Effector memory CD8-positive, alpha-beta T cell (primary cell): ENCODE results near the gene ATRNL1.
"Not testable (repeated sequence)": the region's sequence is repeated elsewhere in the genome, so short reads cannot be mapped to it uniquely, and the experiment has no call there.

Experiments used
- ATAC-seq: fragments of 150-1000 bp; cut with Tn5 transposase; replicated peaks from 2 replicates; pipeline ENCODE4 v1.10.0; 2021; ENCODE audit warnings: mild to moderate bottlenecking, moderate library complexity
- DNase-seq, 3 experiments: peaks; one replicate each; pipeline ENCODE4 v3.0.0; 2021
- H3K27ac Mint-ChIP-seq, 2 donors: one replicate each; pipeline ENCODE4 v1.8.0; 2022; ENCODE audit warnings: mild to moderate bottlenecking in 2 of 2, mixed read lengths in 2 of 2, moderate library complexity in 2 of 2
- H3K27me3 Mint-ChIP-seq, 2 donors: one replicate each; pipeline ENCODE4 v1.8.0; 2022; ENCODE audit warnings: mixed read lengths in 2 of 2
- H3K36me3 Mint-ChIP-seq: one replicate; pipeline ENCODE4 v1.8.0; 2022; ENCODE audit warnings: mild to moderate bottlenecking, moderate library complexity, mixed read lengths; ENCODE audit not compliant: insufficient read depth
- H3K4me1 Mint-ChIP-seq, 2 donors: one replicate each; pipeline ENCODE4 v1.8.0; 2022; ENCODE audit warnings: low read depth in 2 of 2, mixed read lengths in 2 of 2
- H3K4me3 Mint-ChIP-seq, 2 donors: one replicate each; pipeline ENCODE4 v1.8.0; 2022; ENCODE audit warnings: mild to moderate bottlenecking in 2 of 2, mixed read lengths in 2 of 2, moderate library complexity in 2 of 2
- H3K9me3 Mint-ChIP-seq, 2 donors: one replicate each; pipeline ENCODE4 v1.8.0; 2022; ENCODE audit warnings: mixed read lengths in 2 of 2

Gene ATRNL1

GRCh38 chr10:115300080-115300479 is 206.9 kb downstream of the ATRNL1 start:
- DNase-seq = no peak
- H3K27me3 Mint-ChIP-seq = no peaks in the 10 kb centered on the region
- H3K4me3 Mint-ChIP-seq = no peak overlapping the region
- H3K9me3 Mint-ChIP-seq = peaks cover 7 to 8% of the 10 kb centered on the region in 2 donors
- no peaks in the 10 kb centered on the region for H3K36me3 Mint-ChIP-seq
- H3K27ac Mint-ChIP-seq = no peak overlapping the region
- no peak for ATAC-seq
- no peaks in the 10 kb centered on the region for H3K4me1 Mint-ChIP-seq

- H3K9me3 Mint-ChIP-seq = peaks cover 2 to 22% of the 10 kb centered on the region in 2 donors
- H3K4me1 Mint-ChIP-seq, H3K27ac Mint-ChIP-seq, DNase-seq, ATAC-seq, H3K27me3 Mint-ChIP-seq, H3K4me3 Mint-ChIP-seq, H3K36me3 Mint-ChIP-seq: not testable (repeated sequence)
Measured at GRCh38 chr10:115319669-115320068, 226.5 kb downstream of the ATRNL1 start.

GRCh38 chr10:115321360-115321759 is 228.2 kb downstream of the ATRNL1 start:
- no peaks in the 10 kb centered on the region for H3K27me3 Mint-ChIP-seq
- H3K36me3 Mint-ChIP-seq = no peaks in the 10 kb centered on the region
- peaks cover 2 to 22% of the 10 kb centered on the region in 2 donors for H3K9me3 Mint-ChIP-seq
- no peak overlapping the region for H3K4me3 Mint-ChIP-seq
- ATAC-seq (no peak), DNase-seq (no peak)
- H3K27ac Mint-ChIP-seq = no peak overlapping the region
- no peaks in the 10 kb centered on the region for H3K4me1 Mint-ChIP-seq

GRCh38 chr10:115328331-115328730 is 235.2 kb downstream of the ATRNL1 start:
- no peaks in the 10 kb centered on the region for H3K4me1 Mint-ChIP-seq
- no peak overlapping the region for H3K4me3 Mint-ChIP-seq
- no peaks in the 10 kb centered on the region for H3K36me3 Mint-ChIP-seq
- DNase-seq (no peak), ATAC-seq (no peak)
- peaks cover 8 to 22% of the 10 kb centered on the region in 2 donors for H3K9me3 Mint-ChIP-seq
- no peak overlapping the region for H3K27ac Mint-ChIP-seq
- H3K27me3 Mint-ChIP-seq = no peaks in the 10 kb centered on the region

- H3K27ac Mint-ChIP-seq = no peak overlapping the region
- no peak for DNase-seq
- no peak overlapping the region for H3K4me3 Mint-ChIP-seq
- no peak for ATAC-seq
- H3K27me3 Mint-ChIP-seq = no peaks in the 10 kb centered on the region
- H3K9me3 Mint-ChIP-seq = peaks cover 7 to 16% of the 10 kb centered on the region in 2 donors
- no peaks in the 10 kb centered on the region for H3K36me3 Mint-ChIP-seq
- H3K4me1 Mint-ChIP-seq = no peaks in the 10 kb centered on the region
Measured at GRCh38 chr10:115335366-115335765, 242.2 kb downstream of the ATRNL1 start.

GRCh38 chr10:115355162-115355760 is 262.1 kb downstream of the ATRNL1 start:
- H3K4me1 Mint-ChIP-seq = no peaks in the 10 kb centered on the region
- ATAC-seq (no peak), DNase-seq (no peak)
- peaks cover 3% of the 10 kb centered on the region for H3K36me3 Mint-ChIP-seq
- no peaks in the 10 kb centered on the region for H3K27me3 Mint-ChIP-seq
- no peak overlapping the region for H3K27ac Mint-ChIP-seq
- no peak overlapping the region for H3K4me3 Mint-ChIP-seq
- H3K9me3 Mint-ChIP-seq = peaks cover 0 to 2% of the 10 kb centered on the region in 2 donors

- H3K36me3 Mint-ChIP-seq, ATAC-seq, H3K4me1 Mint-ChIP-seq, H3K27me3 Mint-ChIP-seq, H3K27ac Mint-ChIP-seq, H3K4me3 Mint-ChIP-seq, DNase-seq: not testable (repeated sequence)
- peaks cover 2 to 31% of the 10 kb centered on the region in 2 donors for H3K9me3 Mint-ChIP-seq
Measured at GRCh38 chr10:115367920-115368319, 274.8 kb downstream of the ATRNL1 start.

GRCh38 chr10:115379064-115379463 is 285.9 kb downstream of the ATRNL1 start:
- Mint-ChIP-seq H3K4me1 (no peaks in the 10 kb centered on the region), H3K27ac (no peak overlapping the region), H3K9me3 (peaks cover 9 to 11% of the 10 kb centered on the region in 2 donors), H3K36me3 (no peaks in the 10 kb centered on the region), H3K27me3 (no peaks in the 10 kb centered on the region), H3K4me3 (no peak overlapping the region)
- ATAC-seq (no peak), DNase-seq (no peak)

- Mint-ChIP-seq H3K4me3 (no peak overlapping the region), H3K27ac (no peak overlapping the region), H3K4me1 (no peaks in the 10 kb centered on the region), H3K9me3 (no peaks in the 10 kb centered on the region), H3K36me3 (no peaks in the 10 kb centered on the region), H3K27me3 (no peaks in the 10 kb centered on the region)
- ATAC-seq (no peak), DNase-seq (no peak)
Measured at GRCh38 chr10:115384665-115385064, 291.5 kb downstream of the ATRNL1 start.

GRCh38 chr10:115390607-115391006 is 297.4 kb downstream of the ATRNL1 start:
- Mint-ChIP-seq H3K27me3 (no peaks in the 10 kb centered on the region), H3K27ac (no peak overlapping the region), H3K4me3 (no peak overlapping the region), H3K9me3 (peaks cover 5 to 22% of the 10 kb centered on the region in 2 donors), H3K36me3 (no peaks in the 10 kb centered on the region), H3K4me1 (no peaks in the 10 kb centered on the region)
- DNase-seq (no peak), ATAC-seq (no peak)

GRCh38 chr10:115398026-115398425 is 304.9 kb downstream of the ATRNL1 start:
- Mint-ChIP-seq H3K27me3 (no peaks in the 10 kb centered on the region), H3K9me3 (peaks cover 16 to 22% of the 10 kb centered on the region in 2 donors), H3K27ac (no peak overlapping the region), H3K4me1 (no peaks in the 10 kb centered on the region), H3K4me3 (no peak overlapping the region), H3K36me3 (no peaks in the 10 kb centered on the region)
- DNase-seq (no peak), ATAC-seq (no peak)

GRCh38 chr10:115402699-115403098 is 309.5 kb downstream of the ATRNL1 start:
- Mint-ChIP-seq H3K27ac (no peak overlapping the region), H3K9me3 (peaks cover 13 to 18% of the 10 kb centered on the region in 2 donors)

GRCh38 chr10:115405838-115406237 is 312.7 kb downstream of the ATRNL1 start:
- H3K27ac Mint-ChIP-seq, H3K4me3 Mint-ChIP-seq, ATAC-seq, H3K4me1 Mint-ChIP-seq, H3K36me3 Mint-ChIP-seq, DNase-seq, H3K27me3 Mint-ChIP-seq: not testable (repeated sequence)
- peaks cover 7 to 14% of the 10 kb centered on the region in 2 donors for H3K9me3 Mint-ChIP-seq

More at GRCh38 chr10:115402699-115403098, 309.5 kb downstream of the ATRNL1 start:
- ATAC-seq (no peak), DNase-seq (no peak)
- H3K27me3 Mint-ChIP-seq = no peaks in the 10 kb centered on the region
- H3K4me1 Mint-ChIP-seq = no peaks in the 10 kb centered on the region
- no peaks in the 10 kb centered on the region for H3K36me3 Mint-ChIP-seq
- H3K4me3 Mint-ChIP-seq = no peak overlapping the region

GRCh38 chr10:115409347-115409746 is 316.2 kb downstream of the ATRNL1 start:
- DNase-seq (no peak), ATAC-seq (no peak)
- no peak overlapping the region for H3K27ac Mint-ChIP-seq
- H3K9me3 Mint-ChIP-seq = peaks cover 7 to 14% of the 10 kb centered on the region in 2 donors
- no peaks in the 10 kb centered on the region for H3K4me1 Mint-ChIP-seq
- H3K27me3 Mint-ChIP-seq = no peaks in the 10 kb centered on the region
- no peak overlapping the region for H3K4me3 Mint-ChIP-seq
- H3K36me3 Mint-ChIP-seq = no peaks in the 10 kb centered on the region
